GM13976 (cell line): Measurements from ENCODE around the gene EFCC1.

ENCODE experiments used
- DNase-seq: peaks from one replicate; pipeline ENCODE4 v3.0.0; 2012; ENCODE audit warnings: low spot score
- in situ Hi-C: fragments of 300-500 bp; cut with MboI; formaldehyde crosslinking; loops from one replicate; pipeline ENCODE4 v1.12.0; 2022; ENCODE audit warnings: low sequenced_read_pairs, mixed read lengths, inconsistent platforms; ENCODE audit not compliant: unreplicated experiment
- TF ChIP-seq, protein P1 (sequence below): IDR thresholded peaks from 2 replicates; pipeline ENCODE4 v1.5.1; 2012; ENCODE audit warnings: borderline replicate concordance, mild to moderate bottlenecking; ENCODE audit not compliant: insufficient read depth; ENCODE audit errors: extremely low read depth, missing control alignments, control extremely low read depth

EFCC1 gene

DNA sequence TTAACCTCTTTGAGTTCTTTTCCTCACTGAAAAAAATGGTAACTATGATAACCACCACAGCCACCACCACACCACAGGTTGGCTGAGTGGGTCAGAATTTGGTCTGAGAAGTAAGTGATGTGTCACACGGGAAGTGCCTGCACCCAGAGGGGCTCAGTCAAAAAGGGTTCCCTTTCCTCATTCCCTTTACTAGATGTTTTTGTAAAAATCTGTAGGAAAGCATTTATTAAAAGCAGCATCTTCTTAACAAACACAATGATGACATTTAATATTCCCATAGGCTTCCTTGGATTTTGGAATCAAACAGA lies 30.4 kb upstream of the EFCC1 start:
- TF ChIP-seq, protein P1, sequence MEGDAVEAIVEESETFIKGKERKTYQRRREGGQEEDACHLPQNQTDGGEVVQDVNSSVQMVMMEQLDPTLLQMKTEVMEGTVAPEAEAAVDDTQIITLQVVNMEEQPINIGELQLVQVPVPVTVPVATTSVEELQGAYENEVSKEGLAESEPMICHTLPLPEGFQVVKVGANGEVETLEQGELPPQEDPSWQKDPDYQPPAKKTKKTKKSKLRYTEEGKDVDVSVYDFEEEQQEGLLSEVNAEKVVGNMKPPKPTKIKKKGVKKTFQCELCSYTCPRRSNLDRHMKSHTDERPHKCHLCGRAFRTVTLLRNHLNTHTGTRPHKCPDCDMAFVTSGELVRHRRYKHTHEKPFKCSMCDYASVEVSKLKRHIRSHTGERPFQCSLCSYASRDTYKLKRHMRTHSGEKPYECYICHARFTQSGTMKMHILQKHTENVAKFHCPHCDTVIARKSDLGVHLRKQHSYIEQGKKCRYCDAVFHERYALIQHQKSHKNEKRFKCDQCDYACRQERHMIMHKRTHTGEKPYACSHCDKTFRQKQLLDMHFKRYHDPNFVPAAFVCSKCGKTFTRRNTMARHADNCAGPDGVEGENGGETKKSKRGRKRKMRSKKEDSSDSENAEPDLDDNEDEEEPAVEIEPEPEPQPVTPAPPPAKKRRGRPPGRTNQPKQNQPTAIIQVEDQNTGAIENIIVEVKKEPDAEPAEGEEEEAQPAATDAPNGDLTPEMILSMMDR: no peak
- DNase-seq: no peak
- in situ Hi-C loops: loop anchor here (10.0 kb wide), 1 partner anchor 274 kb away; the partner anchor contains the start of gene COPG1

DNA sequence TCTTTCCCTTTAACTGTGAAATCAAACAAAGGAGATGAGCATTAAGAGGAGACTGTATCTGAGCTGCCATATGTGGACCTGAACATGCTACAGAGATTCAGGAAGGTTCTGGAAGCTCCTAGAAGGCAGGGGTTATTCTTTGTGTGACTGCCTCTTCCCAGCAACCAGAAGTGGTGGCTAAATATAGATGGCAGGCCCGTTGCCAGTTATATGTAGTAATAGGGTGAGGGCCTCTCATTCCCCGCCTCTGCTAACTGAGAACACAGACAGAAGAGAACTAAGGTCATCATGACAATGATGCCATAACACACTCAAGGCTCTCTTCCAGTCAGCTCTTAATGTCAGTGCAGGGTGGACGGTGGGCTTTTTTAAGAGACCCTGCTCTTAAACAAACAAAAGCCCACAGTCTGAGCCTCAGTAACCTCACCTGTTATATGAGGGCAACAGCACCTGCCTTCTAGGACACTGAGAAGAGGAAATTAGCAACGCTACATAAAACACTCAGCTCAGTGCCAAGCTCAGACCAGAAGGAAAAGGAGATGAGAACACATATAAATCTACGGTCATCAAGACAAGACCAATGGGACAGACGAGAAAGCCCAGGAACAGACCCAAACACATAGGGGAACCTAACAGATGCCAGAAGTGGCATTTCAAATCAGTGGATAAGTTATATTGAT lies 29.5 kb upstream of the EFCC1 start:
- in situ Hi-C loops: loop anchor here (10.0 kb wide), 1 partner anchor 273 kb away; the partner anchor contains the start of gene COPG1
- no peak for DNase-seq

DNA sequence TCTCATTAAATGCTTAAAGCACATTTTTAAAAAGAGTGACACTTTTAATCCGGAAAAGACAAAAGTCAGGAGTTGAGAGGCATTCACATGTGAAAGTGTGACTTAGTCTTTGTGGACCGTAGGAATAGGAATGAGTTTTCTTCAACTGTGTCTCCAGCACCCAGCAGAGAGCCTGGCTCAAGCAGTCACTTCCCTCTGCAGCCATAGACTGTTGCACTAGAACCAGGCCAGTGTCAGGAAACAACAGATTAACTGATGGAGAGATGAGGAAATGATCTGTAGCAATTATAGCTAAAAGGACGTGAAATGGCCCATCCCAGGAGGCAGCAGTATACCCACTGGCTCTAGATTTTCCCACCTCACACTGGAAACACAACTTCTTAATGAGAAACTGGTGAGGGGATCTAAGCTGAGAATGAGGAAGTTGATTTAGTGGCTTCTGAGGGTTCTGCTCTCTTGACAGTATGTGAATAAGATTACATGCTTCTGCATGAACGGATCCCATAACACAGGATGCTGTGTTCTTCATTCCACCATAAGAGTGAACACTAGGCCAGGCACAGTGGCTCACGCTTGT lies 27.0 kb upstream of the EFCC1 start:
- in situ Hi-C loops: loop anchor here (10.0 kb wide), 1 partner anchor 271 kb away; the partner anchor contains the start of gene COPG1
- TF ChIP-seq, protein P1: no peak
- DNase-seq: no peak

More for the DNA sequence above, 29.5 kb upstream of the EFCC1 start:
- TF ChIP-seq, protein P1: no peak

DNA sequence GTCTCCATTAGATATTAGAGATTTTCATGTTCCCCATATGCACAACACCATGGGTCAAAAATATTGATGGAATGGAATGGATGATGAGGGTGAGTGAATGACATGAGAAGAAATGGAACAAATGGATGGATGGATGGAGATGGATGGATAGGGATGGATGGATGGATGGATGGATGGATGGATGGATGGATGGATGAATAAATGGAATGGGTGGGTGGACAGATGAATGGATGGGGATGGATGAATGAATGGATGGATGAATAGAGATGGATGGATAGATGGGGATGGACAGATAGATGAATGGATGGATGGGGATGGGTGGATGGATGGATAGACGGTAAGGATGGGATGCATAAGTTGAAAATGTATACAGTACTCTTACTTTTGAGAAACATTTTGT lies 25.8 kb upstream of the EFCC1 start:
- TF ChIP-seq, protein P1: no peak
- in situ Hi-C loops: loop anchor here (10.0 kb wide), 1 partner anchor 270 kb away; the partner anchor contains the start of gene COPG1
- no peak for DNase-seq

DNA sequence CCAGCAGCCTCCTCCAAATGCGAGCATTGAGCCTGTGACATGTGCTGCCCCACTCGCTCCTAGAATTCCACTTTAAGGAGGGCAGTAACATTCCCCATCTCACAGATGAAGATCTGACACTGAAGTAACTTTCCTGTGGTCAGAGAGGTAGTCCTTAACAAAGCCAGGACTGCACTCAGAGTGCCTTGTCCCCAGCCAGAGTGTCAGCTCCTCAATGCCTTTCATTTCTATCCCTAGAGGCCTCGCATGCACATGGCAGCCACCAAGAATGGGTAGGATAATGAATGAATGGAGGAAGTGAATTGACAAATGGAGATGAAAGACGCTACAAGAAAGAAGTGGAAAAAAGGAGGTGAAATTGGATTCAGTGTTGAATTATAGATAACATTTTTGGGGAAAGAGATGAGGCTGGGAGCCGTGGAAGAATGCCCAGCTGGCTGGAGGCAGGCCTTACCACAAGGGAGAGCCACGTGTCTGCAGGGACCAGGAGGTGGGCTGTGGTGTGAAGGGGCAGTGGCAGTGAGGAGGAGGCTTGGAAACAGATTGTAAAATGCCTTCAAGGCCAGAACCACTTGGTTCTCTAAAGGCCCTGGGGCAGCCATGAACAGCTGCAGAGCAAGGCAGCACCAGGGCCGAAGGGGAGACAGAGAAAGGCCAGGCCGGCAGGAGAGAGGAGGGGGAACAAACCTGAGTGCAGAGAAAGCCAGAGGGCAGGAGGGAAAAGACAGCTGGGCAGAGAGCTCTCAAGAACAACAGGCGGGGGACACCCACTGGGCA lies 17.6 kb upstream of the EFCC1 start:
- TF ChIP-seq, protein P1: no peak
- in situ Hi-C loops: no loop called here
- no peak for DNase-seq

DNA sequence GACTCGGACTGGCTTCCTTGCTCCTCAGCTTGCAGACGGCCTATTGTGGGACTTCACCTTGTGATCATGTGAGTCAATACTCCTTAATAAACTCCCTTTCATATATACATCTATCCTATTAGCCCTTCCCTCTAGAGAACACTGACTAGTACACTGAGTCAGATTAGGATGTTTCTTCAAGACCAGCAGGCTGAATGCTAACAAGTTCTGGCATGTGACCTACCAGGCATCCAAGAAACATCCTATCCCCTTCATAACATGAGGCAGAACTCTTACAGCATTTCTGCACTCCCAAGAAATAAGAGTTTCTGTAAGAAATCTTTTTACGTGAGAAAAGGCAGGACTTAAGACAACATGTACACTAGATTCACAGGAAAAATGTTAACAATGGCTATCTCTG lies 16.5 kb upstream of the EFCC1 start:
- in situ Hi-C loops: no loop called here

More for the DNA sequence above, 16.5 kb upstream of the EFCC1 start:
- DNase-seq: no peak
- TF ChIP-seq, protein P1: no peak
